ENCODE measurements around the gene DSCAM.

DNA sequence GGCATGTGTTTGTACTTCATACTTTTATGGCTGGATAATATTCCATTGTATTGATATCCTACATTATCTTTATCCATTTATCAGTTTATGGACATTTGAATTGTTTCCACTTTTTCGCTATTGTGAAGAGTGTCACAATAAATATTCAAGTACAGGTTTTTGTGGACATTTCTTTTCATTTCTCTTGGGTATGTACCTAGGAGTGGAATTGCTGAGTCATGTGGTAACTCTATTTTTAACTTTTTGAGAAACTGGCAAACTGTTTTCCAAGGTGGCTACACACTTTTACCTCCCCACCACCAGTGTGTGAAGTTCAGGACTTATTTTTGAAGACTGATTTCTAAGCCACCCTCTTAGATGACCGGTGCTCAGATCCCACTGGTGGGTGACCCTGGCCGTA lies 39.0 kb upstream of the DSCAM start:
- TF ChIP-seq, protein P1, sequence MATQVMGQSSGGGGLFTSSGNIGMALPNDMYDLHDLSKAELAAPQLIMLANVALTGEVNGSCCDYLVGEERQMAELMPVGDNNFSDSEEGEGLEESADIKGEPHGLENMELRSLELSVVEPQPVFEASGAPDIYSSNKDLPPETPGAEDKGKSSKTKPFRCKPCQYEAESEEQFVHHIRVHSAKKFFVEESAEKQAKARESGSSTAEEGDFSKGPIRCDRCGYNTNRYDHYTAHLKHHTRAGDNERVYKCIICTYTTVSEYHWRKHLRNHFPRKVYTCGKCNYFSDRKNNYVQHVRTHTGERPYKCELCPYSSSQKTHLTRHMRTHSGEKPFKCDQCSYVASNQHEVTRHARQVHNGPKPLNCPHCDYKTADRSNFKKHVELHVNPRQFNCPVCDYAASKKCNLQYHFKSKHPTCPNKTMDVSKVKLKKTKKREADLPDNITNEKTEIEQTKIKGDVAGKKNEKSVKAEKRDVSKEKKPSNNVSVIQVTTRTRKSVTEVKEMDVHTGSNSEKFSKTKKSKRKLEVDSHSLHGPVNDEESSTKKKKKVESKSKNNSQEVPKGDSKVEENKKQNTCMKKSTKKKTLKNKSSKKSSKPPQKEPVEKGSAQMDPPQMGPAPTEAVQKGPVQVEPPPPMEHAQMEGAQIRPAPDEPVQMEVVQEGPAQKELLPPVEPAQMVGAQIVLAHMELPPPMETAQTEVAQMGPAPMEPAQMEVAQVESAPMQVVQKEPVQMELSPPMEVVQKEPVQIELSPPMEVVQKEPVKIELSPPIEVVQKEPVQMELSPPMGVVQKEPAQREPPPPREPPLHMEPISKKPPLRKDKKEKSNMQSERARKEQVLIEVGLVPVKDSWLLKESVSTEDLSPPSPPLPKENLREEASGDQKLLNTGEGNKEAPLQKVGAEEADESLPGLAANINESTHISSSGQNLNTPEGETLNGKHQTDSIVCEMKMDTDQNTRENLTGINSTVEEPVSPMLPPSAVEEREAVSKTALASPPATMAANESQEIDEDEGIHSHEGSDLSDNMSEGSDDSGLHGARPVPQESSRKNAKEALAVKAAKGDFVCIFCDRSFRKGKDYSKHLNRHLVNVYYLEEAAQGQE (IDR thresholded peaks at IDR 0.05; ENCODE audit: insufficient read depth in 1 of 2, low read depth in 2 of 2, low read length in 2 of 2), result no peak
- TF ChIP-seq POLR2AphosphoS5 (IDR thresholded peaks at IDR 0.05; ENCODE audit: low read depth, low read length) (no peak), TAF1 (IDR thresholded peaks at IDR 0.05; ENCODE audit: borderline replicate concordance, insufficient read depth, low read length) (no peak), SIN3A (IDR thresholded peaks at IDR 0.05; ENCODE audit: borderline replicate concordance, insufficient read depth, low read length) (no peak), FOXP2 (optimal IDR thresholded peaks at IDR 0.05; ENCODE audit: borderline replicate concordance, extremely low read depth, extremely low read length, insufficient read depth) (no peak)

All from PFSK-1 (cell line).